B cell (primary cell): ENCODE measurements around the gene TCEAL4. TPM values are rescaled to one million over a fixed set of nuclear protein-coding genes. Genes with fewer than 3 reads are reported as not detected.

Experiments
- ATAC-seq: fragments of 200-7000 bp; cut with Tn5 transposase; one replicate; pipeline ENCODE4 v1.10.0; 2021; ENCODE audit warnings: low read depth, mild to moderate bottlenecking, moderate number of reproducible peaks, moderate library complexity
- CTCF ChIA-PET: fragments of 350-600 bp; sonication (Branson Sonifier 250); formaldehyde crosslinking; loops from one replicate; lab custom pipeline; 2021; ENCODE audit warnings: antibody characterized with exemption, inconsistent platforms; lab: Charles Lee
- POLR2A ChIA-PET: fragments of 350-600 bp; sonication (Branson Sonifier 250); formaldehyde crosslinking; loops from one replicate; lab custom pipeline; 2021; ENCODE audit warnings: antibody characterized with exemption; lab: Charles Lee
- DNase-seq: peaks from one replicate; pipeline ENCODE4 v3.0.0; 2013
- H2AFZ ChIP-seq: 2 replicates; pipeline ENCODE4 v1.6.1; 2012; ENCODE audit warnings: mild to moderate bottlenecking, low read depth, low read length; ENCODE audit not compliant: insufficient read depth, poor library complexity, severe bottlenecking
- H3K27ac ChIP-seq, 2 donors: 1 replicate in 1 of 2; 2 replicates in 1 of 2; pipeline ENCODE4 v1.5.1; 2012 to 2013; ENCODE audit warnings: low read length in 2 of 2, mild to moderate bottlenecking in 2 of 2, moderate library complexity in 1 of 2
- H3K27me3 ChIP-seq, 4 experiments: fragments of 200-600 bp in 1 of 4; sonication (generic) in 1 of 4; replicated peaks in 1 of 4; 1 replicate in 2 of 4; 2 replicates in 2 of 4; pipeline versions ENCODE4 v1.6.1 to v1.7.0; 2013 to 2016; ENCODE audit warnings: low read length in 3 of 4, mild to moderate bottlenecking in 2 of 4, mixed read lengths in 1 of 4, moderate library complexity in 1 of 4; ENCODE audit not compliant: insufficient read depth in 4 of 4, control insufficient read depth in 3 of 4; ENCODE audit errors: control extremely low read depth in 1 of 4
- H3K36me3 ChIP-seq, 2 experiments: replicated peaks in 1 of 2; 1 replicate in 1 of 2; 2 replicates in 1 of 2; pipeline versions ENCODE4 v1.6.1 to v1.7.1; 2013; ENCODE audit warnings: low read length in 1 of 2; ENCODE audit not compliant: insufficient read depth in 2 of 2, control insufficient read depth in 1 of 2; ENCODE audit errors: control extremely low read depth in 1 of 2, extremely low read depth in 1 of 2
- H3K4me1 ChIP-seq, 2 donors: fragments of 200-600 bp in 1 of 2; sonication (generic) in 1 of 2; 1 replicate in 1 of 2; 2 replicates in 1 of 2; pipeline versions ENCODE4 v1.5.1 to v1.6.1; 2013 to 2017; ENCODE audit warnings: low read length in 2 of 2; ENCODE audit not compliant: control insufficient read depth in 2 of 2, insufficient read depth in 2 of 2
- H3K4me2 ChIP-seq: replicated peaks from 2 replicates; pipeline ENCODE3; 2012; ENCODE audit warnings: mild to moderate bottlenecking, low read depth, low read length; ENCODE audit not compliant: poor library complexity, severe bottlenecking
- H3K4me3 ChIP-seq, 5 experiments: fragments of 200-600 bp in 1 of 5; sonication (generic) in 1 of 5; 1 replicate in 3 of 5; 2 replicates in 2 of 5; pipeline versions ENCODE4 v1.5.1 to v1.7.0; 2011 to 2016; ENCODE audit warnings: low read length in 4 of 5, mild to moderate bottlenecking in 4 of 5, low read depth in 2 of 5, control low read depth in 1 of 5, moderate library complexity in 1 of 5; ENCODE audit not compliant: insufficient read depth in 1 of 5; ENCODE audit errors: control extremely low read depth in 1 of 5, extremely low read depth in 1 of 5
- H3K79me2 ChIP-seq: fragments of 200-600 bp; sonication (generic); one replicate; pipeline ENCODE4 v1.6.0; 2016; ENCODE audit warnings: low read length; ENCODE audit not compliant: control insufficient read depth, insufficient read depth
- H3K9ac ChIP-seq: fragments of 200-600 bp; sonication (generic); 2 replicates; pipeline ENCODE4 v1.6.1; 2017; ENCODE audit warnings: mild to moderate bottlenecking, low read length, moderate library complexity
- H3K9me3 ChIP-seq, 3 donors: one replicate each; pipeline versions ENCODE4 v1.6.1 to v1.7.1; 2013; ENCODE audit warnings: low read length in 2 of 3; ENCODE audit not compliant: control insufficient read depth in 2 of 3, insufficient read depth in 1 of 3; ENCODE audit errors: control extremely low read depth in 1 of 3
- H4K20me1 ChIP-seq: 2 replicates; pipeline ENCODE4 v1.6.0; 2012; ENCODE audit warnings: mild to moderate bottlenecking, low read length; ENCODE audit not compliant: insufficient read depth, control insufficient read depth, poor library complexity, severe bottlenecking
- H3K27ac Mint-ChIP-seq: one replicate; pipeline ENCODE4 v1.8.0; 2021; ENCODE audit warnings: mixed read lengths
- H3K27me3 Mint-ChIP-seq: one replicate; pipeline ENCODE4 v1.8.0; 2021; ENCODE audit warnings: mixed read lengths
- H3K4me1 Mint-ChIP-seq: one replicate; pipeline ENCODE4 v1.8.0; 2021; ENCODE audit warnings: mixed read lengths
- H3K4me3 Mint-ChIP-seq: one replicate; pipeline ENCODE4 v1.8.0; 2021; ENCODE audit warnings: mixed read lengths
- H3K9me3 Mint-ChIP-seq: one replicate; pipeline ENCODE4 v1.8.0; 2022; ENCODE audit warnings: mixed read lengths; ENCODE audit not compliant: insufficient read depth
- CTCF ChIP-seq: fragments of 200-600 bp; IDR thresholded peaks from one replicate; pipeline ENCODE4 v1.8.0; 2022; ENCODE audit warnings: antibody characterized with exemption, mild to moderate bottlenecking
- EZH2 ChIP-seq: IDR thresholded peaks from 2 replicates; pipeline ENCODE4 v1.6.1; 2012; ENCODE audit warnings: borderline replicate concordance, low read depth, mild to moderate bottlenecking, moderate library complexity, low read length; ENCODE audit not compliant: insufficient read depth, poor library complexity, severe bottlenecking
- WGBS: methylation state at CpG from one replicate; pipeline ENCODE4 v1.1.5; 2013; ENCODE audit warnings: missing lambda C conversion rate; ENCODE audit not compliant: insufficient coverage; 5-methylcytosine and 5-hydroxymethylcytosine counted together
- intact Hi-C: fragments of 100-400 bp; cut with micrococcal nuclease; formaldehyde crosslinking; loops from one replicate; pipeline ENCODE4 v1.10.0; 2022
- polyA plus RNA-seq: library from polyadenylated mRNA; depleted of rRNA; stranded (reverse); fragments of >200 nt; gene quantifications from 2 replicates; pipeline ENCODE4 v1.2.3, GENCODE V29; 2012
- total RNA-seq, 2 donors: library from RNA; stranded (reverse); fragments of 120-200 nt in 1 of 2; gene quantifications; 1 replicate in 1 of 2; 2 replicates in 1 of 2; pipeline versions ENCODE4 v1.2.3 to v1.2.4, GENCODE V29; 2013 to 2022

The TCEAL4 gene
- total and polyA plus RNA-seq, 2 donors (not counting 1 experiment from before 2014, with no cell fraction given), result 3.0 to 23.1 TPM

GRCh38 chrX:103540145-103540544 lies 45.2 kb upstream of the TCEAL4 start:
- Histone ChIP-seq H3K4me2 (no peak overlapping the region), H3K79me2 (no peaks in the 10 kb centered on the region), H3K4me1 (no peaks in the 10 kb centered on the region), H3K9ac (no peak overlapping the region), H3K9me3 (no peaks in the 10 kb centered on the region), H3K27ac (no peak overlapping the region), H3K4me3 (no peak overlapping the region), H2AFZ (no peak overlapping the region), H3K27me3 (no peaks in the 10 kb centered on the region), H4K20me1 (no peaks in the 10 kb centered on the region), H3K36me3 (no peaks in the 10 kb centered on the region)
- ATAC-seq, result no peak
- TF ChIP-seq EZH2 (no peak), CTCF (no peak)
- Mint-ChIP-seq H3K27ac (no peak overlapping the region), H3K4me3 (no peak overlapping the region), H3K9me3 (no peaks in the 10 kb centered on the region), H3K27me3 (no peaks in the 10 kb centered on the region), H3K4me1 (no peaks in the 10 kb centered on the region)
- DNase-seq, result no peak
- ChIA-PET CTCF (no interaction called here), POLR2A (no interaction called here)
- intact Hi-C loops, result no loop called here

DNA sequence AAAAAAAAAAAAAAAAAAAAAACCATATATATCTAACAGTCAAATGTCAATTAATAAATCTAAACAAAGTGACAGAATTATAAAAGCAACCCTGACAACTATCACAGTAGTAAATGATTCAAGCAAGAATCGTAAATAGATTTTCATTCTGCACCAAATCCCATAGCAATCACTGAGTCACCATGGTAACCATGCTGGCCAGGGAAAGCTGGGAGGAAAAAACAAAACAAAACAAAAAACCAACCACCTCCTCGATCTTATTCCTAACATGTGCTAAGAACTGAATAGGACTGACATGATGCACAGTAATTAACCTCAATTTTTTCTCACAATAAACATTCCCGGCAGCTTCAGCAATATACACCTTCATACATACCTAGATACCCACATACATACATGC lies 35.4 kb upstream of the TCEAL4 start:
- no peak overlapping the region for H3K4me3 Mint-ChIP-seq
- Histone ChIP-seq H3K4me1 (peaks cover 5 to 7% of the 10 kb centered on the region in 2 donors), H2AFZ (no peak overlapping the region), H3K27me3 (no peaks in the 10 kb centered on the region), H3K9ac (no peak overlapping the region), H3K27ac (no peak overlapping the region), H3K4me3 (no peak overlapping the region), H4K20me1 (no peaks in the 10 kb centered on the region), H3K4me2 (no peak overlapping the region), H3K9me3 (no peaks in the 10 kb centered on the region), H3K79me2 (no peaks in the 10 kb centered on the region), H3K36me3 (no peaks in the 10 kb centered on the region)
- H3K4me1 Mint-ChIP-seq, result peaks cover 8% of the 10 kb centered on the region
- TF ChIP-seq CTCF (no peak), EZH2 (no peak)
- no peaks in the 10 kb centered on the region for H3K9me3 Mint-ChIP-seq
- intact Hi-C loops, result loop anchor here (10.0 kb wide), 1 partner anchor 135 kb away; the partner anchor contains the start of gene MORF4L2
- 60% methylated on average over 1 of the region's 3 CpGs for WGBS
- ATAC-seq (no peak), DNase-seq (no peak)
- H3K27ac Mint-ChIP-seq, result no peak overlapping the region
- ChIA-PET POLR2A (no interaction called here), CTCF (no interaction called here)
- H3K27me3 Mint-ChIP-seq, result no peaks in the 10 kb centered on the region
